WTC11 (cell line): ENCODE measurements around the gene PLIN3.

Experiments used
- ZNF416 ChIP-seq: fragments of 250-450 bp; sonication (Bioruptor Pico); IDR thresholded peaks from 2 replicates; pipeline ENCODE4 v1.9.0; 2021; ENCODE audit warnings: mild to moderate bottlenecking, inconsistent platforms
- TF ChIP-seq, protein P1 (sequence below): sonication (generic); formaldehyde crosslinking; IDR thresholded peaks from 2 replicates; pipeline ENCODE4 v1.8.1; 2022; ENCODE audit warnings: mild to moderate bottlenecking, moderate library complexity, missing genetic modification reagents
- TF ChIP-seq, protein P2 (sequence below): sonication (generic); formaldehyde crosslinking; IDR thresholded peaks from 2 replicates; pipeline ENCODE4 v1.8.1; 2023; ENCODE audit warnings: mild to moderate bottlenecking, moderate library complexity, missing genetic modification reagents

DNA sequence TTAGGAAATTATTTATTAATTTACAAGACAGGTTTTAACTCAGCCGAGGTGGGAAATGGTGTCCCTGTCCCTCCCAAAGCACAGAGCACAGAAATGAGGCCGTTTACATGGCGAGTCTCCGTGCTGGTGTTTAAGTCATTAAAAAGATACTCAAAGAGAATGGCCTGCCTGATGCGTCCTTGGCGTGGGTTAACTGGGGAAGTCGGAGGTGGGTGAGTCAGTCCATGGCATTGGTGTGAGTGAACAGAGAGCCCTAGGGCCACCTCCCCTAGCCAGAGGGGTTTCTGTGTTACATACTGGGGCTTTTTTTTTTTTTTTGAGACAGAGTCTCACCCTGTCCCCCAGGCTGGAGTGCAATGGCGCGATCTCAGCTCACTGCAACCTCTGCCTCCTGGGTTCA lies 72.1 kb downstream of the PLIN3 start:
- TF ChIP-seq, protein P1, sequence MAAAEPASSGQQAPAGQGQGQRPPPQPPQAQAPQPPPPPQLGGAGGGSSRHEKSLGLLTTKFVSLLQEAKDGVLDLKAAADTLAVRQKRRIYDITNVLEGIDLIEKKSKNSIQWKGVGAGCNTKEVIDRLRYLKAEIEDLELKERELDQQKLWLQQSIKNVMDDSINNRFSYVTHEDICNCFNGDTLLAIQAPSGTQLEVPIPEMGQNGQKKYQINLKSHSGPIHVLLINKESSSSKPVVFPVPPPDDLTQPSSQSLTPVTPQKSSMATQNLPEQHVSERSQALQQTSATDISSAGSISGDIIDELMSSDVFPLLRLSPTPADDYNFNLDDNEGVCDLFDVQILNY (CRISPR knock-in tag) = no peak
- TF ChIP-seq ZNF416 (CRISPR knock-in tag) = no peak
- TF ChIP-seq, protein P2, sequence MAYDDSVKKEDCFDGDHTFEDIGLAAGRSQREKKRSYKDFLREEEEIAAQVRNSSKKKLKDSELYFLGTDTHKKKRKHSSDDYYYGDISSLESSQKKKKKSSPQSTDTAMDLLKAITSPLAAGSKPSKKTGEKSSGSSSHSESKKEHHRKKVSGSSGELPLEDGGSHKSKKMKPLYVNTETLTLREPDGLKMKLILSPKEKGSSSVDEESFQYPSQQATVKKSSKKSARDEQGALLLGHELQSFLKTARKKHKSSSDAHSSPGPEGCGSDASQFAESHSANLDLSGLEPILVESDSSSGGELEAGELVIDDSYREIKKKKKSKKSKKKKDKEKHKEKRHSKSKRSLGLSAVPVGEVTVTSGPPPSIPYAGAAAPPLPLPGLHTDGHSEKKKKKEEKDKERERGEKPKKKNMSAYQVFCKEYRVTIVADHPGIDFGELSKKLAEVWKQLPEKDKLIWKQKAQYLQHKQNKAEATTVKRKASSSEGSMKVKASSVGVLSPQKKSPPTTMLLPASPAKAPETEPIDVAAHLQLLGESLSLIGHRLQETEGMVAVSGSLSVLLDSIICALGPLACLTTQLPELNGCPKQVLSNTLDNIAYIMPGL (CRISPR knock-in tag) = no peak
